ENCODE data around the gene PHEX. TPM values are rescaled to one million over a fixed set of nuclear protein-coding genes. Genes with fewer than 3 reads are reported as not detected.

PHEX gene
- total RNA-seq, 4 donors from 2014 or later = 0.52 to 1.2 (median 0.65) TPM

- TF ChIP-seq POLR2A (IDR thresholded peaks at IDR 0.05; ENCODE audit: low read depth) = no peak
- no peak for TF ChIP-seq CTCF (IDR thresholded peaks at IDR 0.05)
- TF ChIP-seq EP300 (IDR thresholded peaks at IDR 0.05) = no peak
- no peak for TF ChIP-seq POLR2AphosphoS5 (IDR thresholded peaks at IDR 0.05)
These were observed 216.3 kb downstream of the PHEX start for GRCh38 chrX:22248401-22248800.

GRCh38 chrX:22249371-22249770, 217.2 kb downstream of the PHEX start:
- Histone ChIP-seq H3K27ac (replicated peaks in 1 of 4) (no peak overlapping the region), H3K36me3 (no peaks in the 10 kb centered on the region), H3K4me1 (no peaks in the 10 kb centered on the region), H3K9me3 (no peaks in the 10 kb centered on the region), H3K4me3 (no peak overlapping the region), H3K27me3 (no peaks in the 10 kb centered on the region)
- DNase-seq (ENCODE audit: extremely low spot score) = no peak
- TF ChIP-seq CTCF (IDR thresholded peaks at IDR 0.05) (no peak), POLR2A (IDR thresholded peaks at IDR 0.05; ENCODE audit: low read depth) (no peak), EP300 (IDR thresholded peaks at IDR 0.05) (no peak), POLR2AphosphoS5 (IDR thresholded peaks at IDR 0.05) (no peak)
- intact Hi-C loops (cut with DNase I) = no loop called here
- 75% methylated on average over 2 of the region's 2 CpGs for WGBS

More at GRCh38 chrX:22248401-22248800, 216.3 kb downstream of the PHEX start:
- H3K4me1 ChIP-seq = no peaks in the 10 kb centered on the region
- no peaks in the 10 kb centered on the region for H3K36me3 ChIP-seq
- DNase-seq (ENCODE audit: extremely low spot score) = no peak
- H3K9me3 ChIP-seq = no peaks in the 10 kb centered on the region
- H3K4me3 ChIP-seq = no peak overlapping the region
- H3K27ac ChIP-seq (replicated peaks in 1 of 4) = no peak overlapping the region
- no peaks in the 10 kb centered on the region for H3K27me3 ChIP-seq
- intact Hi-C loops (cut with DNase I) = no loop called here
- WGBS = 52% methylated on average over 3 of the region's 3 CpGs

- Histone ChIP-seq H3K27ac (replicated peaks in 1 of 4) (no peak overlapping the region), H3K4me1 (no peaks in the 10 kb centered on the region), H3K9me3 (no peaks in the 10 kb centered on the region), H3K36me3 (no peaks in the 10 kb centered on the region), H3K4me3 (no peak overlapping the region), H3K27me3 (no peaks in the 10 kb centered on the region)
- 67% methylated on average over 6 of the region's 6 CpGs for WGBS
- intact Hi-C loops (cut with DNase I) = no loop called here
- DNase-seq (ENCODE audit: extremely low spot score) = no peak
- no peak for TF ChIP-seq POLR2AphosphoS5 (IDR thresholded peaks at IDR 0.05)
These were observed 236.6 kb downstream of the PHEX start for GRCh38 chrX:22268706-22269105.

- TF ChIP-seq POLR2A (IDR thresholded peaks at IDR 0.05; ENCODE audit: low read depth) (no peak), EP300 (IDR thresholded peaks at IDR 0.05) (no peak), POLR2AphosphoS5 (IDR thresholded peaks at IDR 0.05) (no peak), CTCF (IDR thresholded peaks at IDR 0.05) (no peak)
- no peak for DNase-seq (ENCODE audit: extremely low spot score)
- Histone ChIP-seq H3K27me3 (no peaks in the 10 kb centered on the region), H3K9me3 (no peaks in the 10 kb centered on the region), H3K4me3 (no peak within 1 kb of the TSS), H3K4me1 (no peaks in the 10 kb centered on the region), H3K36me3 (no peaks in the 10 kb centered on the region), H3K27ac (replicated peaks in 1 of 4) (no peak within 1 kb of the TSS)
- intact Hi-C loops (cut with DNase I) = no loop called here
- 86% methylated on average over 13 of the region's 13 CpGs for WGBS
These were observed 240.5 kb downstream of the PHEX start, which contains the start of gene CBLL2 for GRCh38 chrX:22272613-22273012. Gene CBLL2, plus strand, starts transcription at chrX:22272913. Its CDS starts 79 bp downstream, at chrX:22272992.

GRCh38 chrX:22273714-22274317, 241.7 kb downstream of the PHEX start:
- 85% methylated on average over 15 of the region's 15 CpGs for WGBS
- Histone ChIP-seq H3K4me1 (no peaks in the 10 kb centered on the region), H3K4me3 (no peak overlapping the region), H3K36me3 (no peaks in the 10 kb centered on the region), H3K9me3 (no peaks in the 10 kb centered on the region), H3K27ac (replicated peaks in 1 of 4) (no peak overlapping the region), H3K27me3 (no peaks in the 10 kb centered on the region)
- intact Hi-C loops (cut with DNase I) = no loop called here
- no peak for DNase-seq (ENCODE audit: extremely low spot score)
- TF ChIP-seq CTCF (IDR thresholded peaks at IDR 0.05) (no peak), POLR2AphosphoS5 (IDR thresholded peaks at IDR 0.05) (no peak), POLR2A (IDR thresholded peaks at IDR 0.05; ENCODE audit: low read depth) (no peak), EP300 (IDR thresholded peaks at IDR 0.05) (no peak)

Measured in esophagus muscularis mucosa (tissue), 4 donors.